IgD-negative memory B cell (primary cell): ENCODE results near the gene PRXL2A. TPM values are rescaled to one million over a fixed set of nuclear protein-coding genes. Genes with fewer than 3 reads are reported as not detected.
"Not testable (repeated sequence)": the region's sequence is repeated elsewhere in the genome, so short reads cannot be mapped to it uniquely, and the experiment has no call there.

Experiments
- H3K27ac Mint-ChIP-seq, 3 donors: one replicate each; pipeline ENCODE4 v1.8.0; 2020 to 2022; ENCODE audit warnings: mild to moderate bottlenecking in 3 of 3, mixed read lengths in 3 of 3, moderate library complexity in 1 of 3
- H3K27me3 Mint-ChIP-seq: one replicate; pipeline ENCODE4 v1.8.0; 2021; ENCODE audit warnings: mixed read lengths
- H3K36me3 Mint-ChIP-seq: one replicate; pipeline ENCODE4 v1.8.0; 2020; ENCODE audit warnings: mild to moderate bottlenecking, mixed read lengths
- H3K4me1 Mint-ChIP-seq, 3 donors: one replicate each; pipeline ENCODE4 v1.8.0; 2020 to 2022; ENCODE audit warnings: mixed read lengths in 3 of 3, mild to moderate bottlenecking in 1 of 3
- H3K4me3 Mint-ChIP-seq, 4 donors: one replicate each; pipeline ENCODE4 v1.8.0; 2020 to 2022; ENCODE audit warnings: mild to moderate bottlenecking in 4 of 4, mixed read lengths in 4 of 4, moderate library complexity in 3 of 4
- H3K9me3 Mint-ChIP-seq, 3 donors: one replicate each; pipeline ENCODE4 v1.8.0; 2020 to 2021; ENCODE audit warnings: mixed read lengths in 3 of 3, mild to moderate bottlenecking in 1 of 3
- polyA plus RNA-seq: library from polyadenylated mRNA; unstranded; fragments of 300-500 nt; fragmentation: Illumina TruSeq; gene quantifications from one replicate; pipeline ENCODE4 v1.2.3, GENCODE V29; 2021

Gene PRXL2A
- polyA plus RNA-seq, 1 donor from 2014 or later = 13.2 TPM

- H3K27ac Mint-ChIP-seq = peak overlapping the region in 1 of 3 donors; percentile 8
- H3K9me3 Mint-ChIP-seq = no peaks in the 10 kb centered on the region
- peak overlapping the region in 2 of 4 donors; percentile 17 to 44 for H3K4me3 Mint-ChIP-seq
- H3K27me3 Mint-ChIP-seq = peaks cover 2% of the 10 kb centered on the region
- peaks cover 34 to 58% (median 56%) of the 10 kb centered on the region in 3 donors for H3K4me1 Mint-ChIP-seq
- no peaks in the 10 kb centered on the region for H3K36me3 Mint-ChIP-seq
Measured at GRCh38 chr10:80468002-80468401, 59.7 kb downstream of the PRXL2A start.

DNA sequence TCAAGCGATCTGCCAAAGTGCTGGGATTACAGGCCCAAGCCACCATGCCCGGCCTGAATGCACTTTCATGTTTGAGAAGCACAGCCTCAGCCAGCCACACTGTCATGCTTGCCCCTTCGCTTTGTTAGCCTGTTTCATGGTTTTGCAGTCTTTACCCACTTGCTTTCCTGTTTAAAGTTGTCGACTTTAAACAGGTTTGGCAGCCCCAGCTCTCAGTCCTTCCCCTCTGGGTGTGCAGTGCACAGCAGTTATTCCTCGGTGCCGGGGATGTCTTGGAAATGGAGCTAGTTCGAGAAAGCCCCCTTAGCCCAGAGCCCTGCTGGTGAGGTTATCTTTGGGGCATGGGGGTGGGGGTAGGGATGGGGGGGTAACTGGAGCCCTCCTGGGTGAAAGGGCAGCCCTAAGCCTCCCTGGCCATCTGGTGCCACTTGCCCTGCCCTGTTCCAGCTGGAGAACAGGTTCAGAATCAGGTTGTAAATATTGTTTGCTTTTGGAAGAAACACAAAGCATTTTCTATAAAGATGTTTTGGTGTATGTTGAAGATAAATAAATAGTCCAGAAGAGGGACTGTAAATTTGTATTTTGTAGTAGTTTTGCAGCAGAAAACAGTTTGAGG, 60.6 kb downstream of the PRXL2A start:
- Mint-ChIP-seq H3K4me1 (peaks cover 25 to 54% (median 53%) of the 10 kb centered on the region in 3 donors), H3K27ac (peak overlapping the region in 2 of 3 donors; percentile 63 to 76), H3K36me3 (no peaks in the 10 kb centered on the region), H3K27me3 (peaks cover 2% of the 10 kb centered on the region), H3K4me3 (peak overlapping the region in 2 of 4 donors; percentile 25 to 56), H3K9me3 (no peaks in the 10 kb centered on the region)

DNA sequence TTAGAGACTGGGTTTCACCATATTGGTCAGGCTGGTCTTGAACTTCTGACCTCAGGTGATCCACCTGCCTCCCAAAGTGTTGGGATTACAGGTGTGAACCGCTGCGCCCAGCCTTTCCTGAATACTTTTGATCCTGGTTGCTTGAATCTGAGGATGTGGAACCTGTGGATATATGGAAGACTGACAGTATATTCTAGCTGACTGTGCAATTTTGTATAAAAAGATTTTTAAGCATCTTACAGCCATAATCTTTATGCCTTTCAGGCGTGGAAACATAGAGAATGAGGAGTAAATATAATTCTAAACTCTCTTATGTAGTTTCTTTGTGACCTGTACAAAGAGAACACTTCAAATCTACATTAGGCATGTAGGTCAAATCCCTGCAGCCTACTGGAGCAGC, 61.9 kb downstream of the PRXL2A start:
- Mint-ChIP-seq H3K36me3 (no peaks in the 10 kb centered on the region), H3K9me3 (no peaks in the 10 kb centered on the region), H3K27me3 (peaks cover 2% of the 10 kb centered on the region), H3K4me3 (no peak overlapping the region), H3K4me1 (peaks cover 19 to 48% (median 44%) of the 10 kb centered on the region in 3 donors), H3K27ac (peak overlapping the region; percentile 36 to 98 (median 95))

GRCh38 chr10:80471001-80471400, 62.6 kb downstream of the PRXL2A start:
- H3K9me3 Mint-ChIP-seq = no peaks in the 10 kb centered on the region
- peak overlapping the region in 1 of 4 donors; percentile 29 for H3K4me3 Mint-ChIP-seq
- peaks cover 14 to 41% (median 36%) of the 10 kb centered on the region in 3 donors for H3K4me1 Mint-ChIP-seq
- no peaks in the 10 kb centered on the region for H3K36me3 Mint-ChIP-seq
- peak overlapping the region; percentile 57 to 98 (median 95) for H3K27ac Mint-ChIP-seq
- H3K27me3 Mint-ChIP-seq = peaks cover 2% of the 10 kb centered on the region

- peaks cover 2% of the 10 kb centered on the region for H3K27me3 Mint-ChIP-seq
- peak overlapping the region; percentile 10 to 81 (median 56) for H3K4me3 Mint-ChIP-seq
- H3K36me3 Mint-ChIP-seq = no peaks in the 10 kb centered on the region
- peak overlapping the region; percentile 57 to 98 (median 95) for H3K27ac Mint-ChIP-seq
- no peaks in the 10 kb centered on the region for H3K9me3 Mint-ChIP-seq
- peaks cover 13 to 39% (median 31%) of the 10 kb centered on the region in 3 donors for H3K4me1 Mint-ChIP-seq
Measured at GRCh38 chr10:80471715-80472233, 63.4 kb downstream of the PRXL2A start.

- Mint-ChIP-seq H3K27ac (peak overlapping the region; percentile 57 to 98 (median 95)), H3K4me1 (peaks cover 20 to 37% (median 31%) of the 10 kb centered on the region in 3 donors), H3K27me3 (peaks cover 2% of the 10 kb centered on the region), H3K36me3 (peaks cover 5% of the 10 kb centered on the region), H3K9me3 (no peaks in the 10 kb centered on the region), H3K4me3 (peak overlapping the region; percentile 10 to 81 (median 56))
Measured at GRCh38 chr10:80472234-80473095, 64.1 kb downstream of the PRXL2A start.

DNA sequence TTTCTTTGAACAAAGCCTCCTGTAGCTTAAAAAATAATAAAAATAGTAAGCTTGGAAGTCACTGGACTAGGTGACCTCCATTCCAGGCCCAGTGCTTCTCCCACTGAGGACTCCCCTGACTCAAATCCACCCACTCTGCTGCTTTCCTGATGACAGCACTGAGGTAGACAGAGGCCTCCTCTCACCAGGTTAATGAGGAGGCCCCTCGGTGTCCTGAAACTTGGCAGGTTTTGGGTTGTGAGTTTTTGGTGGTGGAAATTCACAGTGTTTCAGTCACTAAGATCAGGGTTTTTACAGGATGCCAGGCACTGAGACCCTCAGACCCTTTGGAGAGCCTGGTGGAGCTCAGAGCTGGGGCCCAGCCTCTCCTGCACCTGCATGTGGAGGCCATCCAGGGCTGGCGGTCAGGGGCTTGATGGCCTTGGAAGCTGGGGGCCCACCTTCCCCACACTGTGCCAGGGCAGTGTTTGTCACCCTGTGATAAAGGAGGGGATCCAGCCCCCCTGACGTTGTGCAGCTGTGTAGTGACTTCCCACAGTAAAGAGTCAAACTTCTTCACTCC, 64.8 kb downstream of the PRXL2A start:
- Mint-ChIP-seq H3K27me3 (peaks cover 2% of the 10 kb centered on the region), H3K27ac (peak overlapping the region; percentile 57 to 98 (median 95)), H3K4me1 (peaks cover 26 to 35% (median 31%) of the 10 kb centered on the region in 3 donors), H3K9me3 (peaks cover 1 to 5% (median 4%) of the 10 kb centered on the region in 3 donors), H3K4me3 (peak overlapping the region in 3 of 4 donors; percentile 10 to 81 (median 33)), H3K36me3 (peaks cover 10% of the 10 kb centered on the region)

GRCh38 chr10:80473692-80474596, 65.6 kb downstream of the PRXL2A start:
- Mint-ChIP-seq H3K4me3 (peak overlapping the region in 2 of 4 donors; percentile 28 to 83), H3K27ac (peak overlapping the region in 2 of 3 donors; percentile 58 to 95), H3K4me1 (peaks cover 26 to 35% (median 33%) of the 10 kb centered on the region in 3 donors), H3K36me3 (peaks cover 10% of the 10 kb centered on the region), H3K9me3 (peaks cover 1 to 7% (median 7%) of the 10 kb centered on the region in 3 donors), H3K27me3 (peaks cover 2% of the 10 kb centered on the region)

DNA sequence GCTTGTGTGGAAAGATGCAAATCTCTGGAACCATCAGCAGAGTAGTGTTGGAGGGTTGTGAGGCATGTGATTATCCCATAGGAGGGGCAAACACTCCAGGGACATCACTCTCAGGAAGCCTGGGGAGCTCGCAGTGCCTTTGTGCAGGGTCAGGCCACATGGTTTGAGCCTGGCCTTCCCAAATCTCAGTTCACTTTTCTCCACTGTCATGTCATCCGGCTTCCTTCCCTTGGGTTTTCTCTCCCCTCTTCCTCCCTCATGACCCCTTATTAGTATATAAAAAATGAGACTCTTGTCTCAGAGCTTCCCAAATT, 66.2 kb downstream of the PRXL2A start:
- Mint-ChIP-seq H3K4me1 (peaks cover 26 to 33% (median 33%) of the 10 kb centered on the region in 3 donors), H3K4me3 (no peak overlapping the region)

DNA sequence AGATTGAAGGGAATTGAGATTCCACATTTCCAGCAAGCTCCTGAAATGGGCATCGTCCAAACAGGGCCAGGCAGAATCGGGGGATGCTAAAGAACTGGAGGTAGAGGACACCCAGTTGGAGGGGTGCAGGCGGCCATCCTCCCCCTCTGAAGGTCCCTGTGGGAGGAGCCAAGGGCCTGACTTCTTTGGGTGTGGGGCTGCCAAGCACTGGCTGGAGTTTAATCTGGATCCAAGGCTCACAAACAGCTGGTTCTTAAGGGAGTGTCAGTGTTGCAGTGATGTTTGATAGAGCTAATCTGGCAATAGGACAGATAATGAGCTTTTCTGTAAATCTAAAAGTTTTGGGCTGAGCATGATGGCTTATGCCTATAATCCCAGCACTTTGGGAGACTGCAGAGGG, 66.6 kb downstream of the PRXL2A start:
- Mint-ChIP-seq H3K4me3 (peak overlapping the region in 1 of 4 donors; percentile 27), H3K27ac (peak overlapping the region in 1 of 3 donors; percentile 95), H3K36me3 (peaks cover 10% of the 10 kb centered on the region), H3K9me3 (peaks cover 1 to 7% (median 7%) of the 10 kb centered on the region in 3 donors), H3K4me1 (peaks cover 26 to 33% (median 32%) of the 10 kb centered on the region in 3 donors), H3K27me3 (peaks cover 2% of the 10 kb centered on the region)

More for the DNA sequence above, 66.2 kb downstream of the PRXL2A start:
- Mint-ChIP-seq H3K27me3 (peaks cover 2% of the 10 kb centered on the region), H3K36me3 (peaks cover 10% of the 10 kb centered on the region), H3K27ac (peak overlapping the region in 1 of 3 donors; percentile 95), H3K9me3 (peaks cover 1 to 7% (median 7%) of the 10 kb centered on the region in 3 donors)

GRCh38 chr10:80475641-80476040, 67.3 kb downstream of the PRXL2A start:
- H3K4me1 Mint-ChIP-seq = peaks cover 26 to 33% (median 32%) of the 10 kb centered on the region in 3 donors
- peak overlapping the region in 1 of 3 donors; percentile 53 for H3K27ac Mint-ChIP-seq
- peak overlapping the region in 1 of 4 donors; percentile 41 for H3K4me3 Mint-ChIP-seq
- not testable (repeated sequence) for H3K27me3 Mint-ChIP-seq, H3K9me3 Mint-ChIP-seq
- peaks cover 15% of the 10 kb centered on the region for H3K36me3 Mint-ChIP-seq

GRCh38 chr10:80476685-80477084, 68.3 kb downstream of the PRXL2A start:
- Mint-ChIP-seq H3K4me3 (no peak overlapping the region), H3K27me3 (no peaks in the 10 kb centered on the region), H3K4me1 (peaks cover 22 to 26% (median 25%) of the 10 kb centered on the region in 3 donors), H3K27ac (no peak overlapping the region), H3K9me3 (peaks cover 1 to 10% (median 7%) of the 10 kb centered on the region in 3 donors), H3K36me3 (peaks cover 16% of the 10 kb centered on the region)

DNA sequence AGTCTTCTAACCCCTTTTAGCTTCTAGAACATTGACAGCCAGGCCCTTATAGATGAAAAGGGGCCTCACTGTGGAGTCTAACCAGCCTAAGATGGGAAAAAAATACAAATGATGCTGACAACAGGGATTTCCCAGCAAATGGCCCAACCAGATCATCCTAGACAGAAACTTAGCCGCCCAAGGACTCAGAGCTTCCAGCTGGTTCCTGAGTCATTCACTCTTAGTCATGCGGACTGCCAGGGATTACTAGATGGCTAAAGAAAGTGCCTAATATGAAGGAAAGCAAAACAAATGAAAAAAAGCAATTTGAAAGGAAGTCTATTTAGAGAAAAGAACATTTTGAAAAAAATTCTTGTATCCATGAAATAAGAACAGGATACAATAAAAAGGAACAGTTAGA, 69.5 kb downstream of the PRXL2A start:
- Mint-ChIP-seq H3K4me3 (peak overlapping the region in 2 of 4 donors; percentile 41 to 51), H3K9me3 (peaks cover 1 to 10% (median 7%) of the 10 kb centered on the region in 3 donors), H3K27ac (peak overlapping the region in 1 of 3 donors; percentile 23), H3K4me1 (peaks cover 10 to 16% (median 15%) of the 10 kb centered on the region in 3 donors), H3K36me3 (peaks cover 16% of the 10 kb centered on the region), H3K27me3 (no peaks in the 10 kb centered on the region)

GRCh38 chr10:80480373-80480772, 72.0 kb downstream of the PRXL2A start:
- H3K27me3 Mint-ChIP-seq, H3K27ac Mint-ChIP-seq, H3K9me3 Mint-ChIP-seq, H3K4me3 Mint-ChIP-seq: not testable (repeated sequence)
- peaks cover 16% of the 10 kb centered on the region for H3K36me3 Mint-ChIP-seq
- peaks cover 7 to 23% (median 19%) of the 10 kb centered on the region in 3 donors for H3K4me1 Mint-ChIP-seq
